ENCODE results near the gene PIK3CG.
A peak's percentile ranks its signal among the peaks of the same experiment; 100 is the strongest.
"Not testable (repeated sequence)": the region's sequence is repeated elsewhere in the genome, so short reads cannot be mapped to it uniquely, and the experiment has no call there.

PIK3CG gene

DNA sequence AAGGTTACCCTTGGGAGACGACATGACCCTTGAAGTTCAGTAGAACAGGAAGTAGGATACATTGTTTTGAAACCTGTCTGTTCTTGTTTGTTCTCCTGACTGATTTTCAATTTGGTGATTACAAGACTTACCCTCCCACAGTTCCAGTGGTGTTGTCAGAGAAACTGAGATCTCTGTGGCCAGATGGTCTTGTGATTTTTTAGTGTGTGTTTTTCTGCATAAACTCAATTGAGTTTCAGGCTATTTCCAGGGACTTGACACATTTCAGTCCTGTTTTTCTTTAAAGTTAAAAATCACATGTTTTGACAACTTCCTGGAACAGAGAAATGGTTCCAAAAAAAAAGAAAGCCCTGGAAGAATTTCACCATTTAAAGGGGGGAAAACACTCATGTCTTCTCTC is 22.3 kb downstream of the PIK3CG start:
- no peak for DNase-seq (ENCODE audit: low spot score)

GRCh38 chr7:106888204-106888603 is 23.1 kb downstream of the PIK3CG start:
- no peak for DNase-seq (ENCODE audit: low spot score)

GRCh38 chr7:106890952-106891351 is 25.9 kb downstream of the PIK3CG start:
- no peak for DNase-seq (ENCODE audit: low spot score)

- no peak for DNase-seq (ENCODE audit: low spot score)
Observed at GRCh38 chr7:106891548-106892410, 26.7 kb downstream of the PIK3CG start.

DNA sequence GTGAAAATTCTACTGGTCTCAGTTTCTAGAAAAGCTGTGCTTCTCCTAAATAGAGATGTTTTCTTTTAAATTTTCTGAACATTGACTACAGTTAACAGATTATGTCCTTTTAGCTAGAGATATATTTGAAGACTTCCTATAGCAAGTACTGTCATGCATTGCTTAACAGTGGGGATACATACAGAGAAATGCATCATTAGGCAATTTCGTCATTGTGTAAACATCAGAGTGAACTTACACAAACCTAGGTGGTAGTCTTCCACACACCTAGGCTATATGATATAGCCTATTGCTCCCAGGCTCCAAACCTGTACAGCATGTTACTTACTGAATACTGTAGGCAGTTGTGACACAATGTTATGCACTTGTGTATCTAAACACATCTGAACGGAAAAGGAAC is 28.5 kb downstream of the PIK3CG start:
- no peak for DNase-seq (ENCODE audit: low spot score)

GRCh38 chr7:106895246-106895864 is 30.3 kb downstream of the PIK3CG start:
- DNase-seq (ENCODE audit: low spot score) = no peak

DNA sequence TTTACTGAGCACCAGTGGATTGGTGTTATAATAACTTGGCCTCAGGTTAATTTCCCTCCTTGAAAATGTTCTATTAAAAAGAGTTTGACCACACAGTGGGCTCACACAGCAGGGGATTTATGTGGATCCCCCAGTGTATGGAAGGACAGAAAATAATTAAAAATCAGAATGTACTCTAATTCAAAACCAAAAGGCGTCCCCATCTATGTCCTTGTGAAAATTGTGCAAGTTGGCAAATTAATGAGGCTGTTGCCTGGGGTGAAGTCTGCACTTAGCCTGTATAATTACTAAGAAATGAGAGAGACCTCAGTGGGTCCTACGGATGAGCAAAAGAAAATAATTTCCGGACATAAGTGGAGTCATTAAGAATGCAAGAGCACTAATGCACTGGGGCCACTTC is 31.1 kb downstream of the PIK3CG start:
- no peak for DNase-seq (ENCODE audit: low spot score)

DNA sequence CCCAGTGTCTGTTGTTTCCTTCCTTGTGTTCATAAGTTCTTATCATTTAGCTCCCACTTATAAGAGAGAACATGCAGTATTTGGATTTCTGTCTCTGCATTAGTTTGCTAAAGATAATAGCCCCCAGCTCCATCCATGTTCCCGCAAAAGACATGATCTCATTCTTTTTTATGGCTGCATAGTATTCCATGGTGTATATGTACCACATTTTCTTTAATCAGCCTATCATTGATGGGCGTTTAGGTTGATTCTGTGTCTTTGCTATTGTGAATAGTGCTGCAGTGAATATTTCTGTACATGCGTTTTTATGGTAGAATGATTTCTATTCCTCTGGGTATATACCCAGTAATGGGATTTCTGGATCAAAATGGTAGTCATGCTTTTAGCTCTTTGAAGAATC is 32.5 kb downstream of the PIK3CG start:
- not testable (repeated sequence) for DNase-seq (ENCODE audit: low spot score)

GRCh38 chr7:106898967-106899366 is 33.9 kb downstream of the PIK3CG start:
- not testable (repeated sequence) for DNase-seq (ENCODE audit: low spot score)

- peak; percentile 26 for DNase-seq (ENCODE audit: low spot score)
Observed at GRCh38 chr7:106901828-106902441, 36.9 kb downstream of the PIK3CG start.

GRCh38 chr7:106905734-106906133 is 40.7 kb downstream of the PIK3CG start:
- no peak for DNase-seq (ENCODE audit: low spot score)

DNA sequence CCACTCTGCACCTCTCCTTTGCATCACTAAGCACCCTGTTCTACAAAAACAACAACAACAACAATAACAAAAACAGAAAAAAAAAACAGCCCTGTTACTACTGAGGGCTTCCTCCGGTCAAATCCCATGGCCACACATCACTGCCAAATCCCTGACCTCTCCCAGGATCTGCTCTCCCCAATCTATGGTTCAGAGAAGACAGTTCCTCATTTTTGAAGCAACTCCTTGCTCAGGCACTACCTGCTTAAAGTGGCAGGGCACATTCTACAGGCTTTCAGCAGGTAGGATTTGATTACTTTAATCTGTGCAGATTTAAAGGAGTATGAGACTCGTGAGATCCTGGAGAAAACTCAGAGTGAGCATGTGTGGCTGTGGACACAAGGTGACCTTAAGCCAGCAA is 46.9 kb downstream of the PIK3CG start:
- DNase-seq (ENCODE audit: low spot score) = no peak

DNA sequence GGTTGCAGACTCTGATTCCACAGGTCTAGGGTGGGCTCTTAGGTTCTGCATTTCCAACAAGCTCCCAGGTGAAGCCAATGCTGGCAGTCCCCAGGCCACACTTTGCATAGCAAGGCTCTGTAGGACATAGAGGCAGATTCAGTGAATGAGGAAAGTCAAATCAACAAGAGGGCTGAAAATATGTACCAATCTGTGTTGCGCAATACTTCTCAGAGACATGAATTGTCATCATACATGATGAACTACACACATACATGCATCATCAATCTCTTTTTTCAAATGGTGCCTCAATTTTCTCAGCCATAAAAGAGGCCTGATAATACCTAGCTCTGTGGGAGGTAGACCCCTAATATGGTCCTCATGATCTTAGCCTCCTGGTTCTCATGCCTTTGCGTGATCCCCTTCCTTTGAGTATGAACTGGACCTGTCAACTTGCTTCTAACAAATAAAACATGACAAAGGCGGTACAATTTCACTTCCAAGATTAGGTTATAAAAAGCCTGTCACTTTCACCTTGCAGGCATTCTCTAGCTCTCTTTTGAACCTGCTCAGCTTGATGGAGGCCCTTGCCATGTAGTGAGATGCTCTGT is 49.0 kb downstream of the PIK3CG start:
- DNase-seq (ENCODE audit: low spot score) = no peak

GRCh38 chr7:106915407-106915806 is 50.3 kb downstream of the PIK3CG start:
- no peak for DNase-seq (ENCODE audit: low spot score)

DNA sequence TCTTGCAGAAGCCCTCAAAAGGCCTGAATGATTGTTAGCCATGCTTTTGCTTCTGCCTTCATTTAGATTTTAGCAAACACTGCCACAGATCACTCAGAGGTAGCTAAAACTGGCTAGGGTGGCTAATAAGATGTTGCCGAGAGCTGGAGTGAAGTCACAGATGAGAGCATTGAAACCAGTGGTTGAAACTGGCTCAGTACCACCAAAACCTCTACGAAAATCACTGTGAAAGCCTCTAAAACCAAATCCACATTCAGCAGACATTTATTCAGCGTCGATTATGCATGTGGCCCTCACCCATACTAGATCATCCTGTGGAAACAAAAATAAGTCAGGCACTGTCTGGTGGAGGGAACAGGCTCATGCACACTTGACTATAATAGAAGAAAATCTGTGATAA is 50.8 kb downstream of the PIK3CG start:
- DNase-seq (ENCODE audit: low spot score) = no peak

GRCh38 chr7:106916679-106917078 is 51.6 kb downstream of the PIK3CG start:
- no peak for DNase-seq (ENCODE audit: low spot score)

DNA sequence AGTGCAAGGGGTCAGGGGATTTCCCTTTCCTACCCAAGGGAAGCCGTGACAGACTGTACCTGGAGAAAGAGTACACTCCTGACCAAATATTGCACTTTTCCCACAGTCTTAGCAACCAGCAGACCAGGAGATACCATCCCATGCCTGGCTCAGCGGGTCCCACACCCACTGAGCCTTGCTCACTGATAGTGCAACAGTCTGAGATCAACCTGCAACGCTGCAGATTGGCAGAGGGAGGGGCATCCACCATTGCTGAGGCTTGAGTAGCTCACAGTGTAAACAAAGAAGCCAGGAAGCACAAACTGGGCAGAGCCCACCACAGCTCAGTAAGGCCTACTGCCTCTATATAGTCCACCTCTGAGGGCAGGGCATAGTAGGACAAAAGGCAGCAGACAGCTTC is 53.9 kb downstream of the PIK3CG start:
- DNase-seq (ENCODE audit: low spot score) = no peak

DNA sequence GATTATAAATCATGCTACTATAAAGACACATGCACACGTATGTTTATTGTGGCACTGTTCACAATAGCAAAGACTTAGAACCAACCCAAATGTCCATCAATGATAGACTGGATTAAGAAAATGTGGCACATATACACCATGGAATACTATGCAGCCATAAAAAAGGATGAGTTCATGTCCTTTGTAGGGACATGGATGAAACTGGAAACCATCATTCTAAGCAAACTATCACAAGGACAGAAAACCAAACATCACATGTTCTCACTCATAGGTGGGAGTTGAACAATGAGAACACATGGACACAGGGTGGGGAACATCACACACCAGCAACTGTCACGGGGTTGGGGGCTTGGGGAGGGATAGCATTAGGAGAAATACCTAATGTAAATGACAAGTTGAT is 59.4 kb downstream of the PIK3CG start:
- not testable (repeated sequence) for DNase-seq (ENCODE audit: low spot score)

- DNase-seq (ENCODE audit: low spot score) = no peak
Observed at GRCh38 chr7:106926892-106927291, 61.8 kb downstream of the PIK3CG start.

DNA sequence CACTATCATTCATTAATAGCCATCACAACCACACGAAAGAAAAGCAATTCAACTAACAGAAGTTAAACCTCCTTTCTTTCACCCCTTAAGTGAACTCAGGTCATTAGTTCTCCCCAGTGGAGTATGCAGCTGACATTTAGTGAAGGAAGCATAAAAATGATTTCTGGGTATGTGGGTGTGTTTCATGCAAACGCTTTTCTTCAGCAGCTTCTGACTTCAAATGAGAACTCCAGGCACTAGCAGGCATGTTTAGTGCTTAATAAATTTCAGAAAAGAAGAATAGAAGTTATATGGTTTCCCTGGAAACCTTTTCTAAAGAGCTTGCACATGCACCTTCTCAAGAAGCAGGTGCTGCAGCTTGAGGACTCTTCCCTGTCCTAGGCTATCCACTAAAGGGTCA is 62.5 kb downstream of the PIK3CG start:
- no peak for DNase-seq (ENCODE audit: low spot score)

DNA sequence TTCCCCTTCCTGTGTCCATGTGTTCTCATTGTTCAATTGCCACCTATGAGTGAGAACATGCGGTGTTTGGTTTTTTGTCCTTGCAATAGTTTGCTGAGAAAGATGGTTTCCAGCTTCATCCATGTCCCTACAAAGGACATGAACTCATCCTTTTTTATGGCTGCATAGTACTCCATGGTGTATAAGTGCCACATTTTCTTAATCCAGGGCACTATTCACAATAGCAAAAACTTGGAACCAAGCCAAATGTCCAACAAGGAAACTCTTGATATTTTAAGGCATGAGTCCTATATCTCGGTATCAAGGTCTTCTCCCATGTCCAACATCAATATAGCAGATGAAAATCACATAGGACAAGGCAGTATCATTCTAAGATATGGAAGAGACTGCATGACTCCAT is 64.5 kb downstream of the PIK3CG start:
- not testable (repeated sequence) for DNase-seq (ENCODE audit: low spot score)

DNA sequence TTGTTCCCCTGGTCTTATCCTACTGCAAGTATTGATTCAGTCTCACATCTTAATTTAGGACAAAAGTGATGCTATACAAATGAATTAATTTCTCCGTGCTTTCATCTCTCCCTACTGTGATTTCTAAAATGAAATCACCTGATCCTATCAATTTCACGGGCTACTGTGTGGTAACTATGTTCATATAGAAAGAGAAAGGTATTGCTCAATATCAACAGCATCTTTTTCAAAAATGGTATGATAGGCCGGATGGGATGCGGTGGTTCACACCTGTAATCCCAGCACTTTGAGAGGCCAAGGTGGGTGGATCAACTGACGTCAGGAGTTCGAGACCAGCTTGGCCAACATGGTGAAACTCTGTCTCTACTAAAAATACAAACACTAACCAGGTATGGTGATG is 71.2 kb downstream of the PIK3CG start:
- DNase-seq (ENCODE audit: low spot score) = no peak
